Stromal cell of bone marrow (primary cell): ENCODE data around the gene FTCD.

Experiments
- DNase-seq: peaks from one replicate; pipeline ENCODE4 v3.0.0-alpha.2; 2012; ENCODE audit warnings: low read depth

The FTCD gene

DNA sequence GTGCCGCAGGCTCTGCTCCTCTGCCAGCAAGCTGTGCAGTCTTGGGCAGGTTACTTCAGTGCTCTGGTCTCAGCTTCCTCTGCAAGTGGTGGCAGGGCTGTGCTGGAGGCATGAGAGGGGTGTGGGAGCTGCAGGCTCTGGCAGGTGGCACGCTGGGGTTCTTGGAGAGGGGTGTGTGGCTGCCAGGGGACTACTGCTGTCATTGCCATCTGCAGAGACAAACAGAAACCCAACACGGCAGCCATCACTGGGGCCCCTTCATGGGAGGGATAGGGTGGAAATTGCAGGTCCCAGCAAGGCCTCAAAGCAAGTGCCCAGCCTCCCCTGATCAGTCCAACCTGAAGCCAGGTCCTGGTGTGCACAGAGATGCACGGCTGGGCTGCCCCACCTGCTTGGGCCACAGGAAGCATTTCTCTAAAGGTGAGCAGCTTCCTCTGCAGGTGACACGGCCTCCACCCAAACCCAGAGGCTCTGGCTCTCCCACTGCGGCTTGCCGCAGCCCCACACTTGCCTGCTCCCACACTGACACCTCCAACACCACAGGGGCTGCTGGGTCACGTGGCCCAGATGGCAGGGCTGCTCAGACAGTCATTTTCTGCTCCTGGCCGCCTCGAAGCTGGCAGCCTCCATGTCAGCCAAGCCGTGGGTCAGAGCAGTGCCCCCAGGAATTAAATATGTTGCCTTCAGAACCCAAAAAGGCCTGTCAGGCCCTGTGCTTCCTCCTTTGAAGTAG is 61.5 kb downstream of the FTCD start:
- DNase-seq: no peak

DNA sequence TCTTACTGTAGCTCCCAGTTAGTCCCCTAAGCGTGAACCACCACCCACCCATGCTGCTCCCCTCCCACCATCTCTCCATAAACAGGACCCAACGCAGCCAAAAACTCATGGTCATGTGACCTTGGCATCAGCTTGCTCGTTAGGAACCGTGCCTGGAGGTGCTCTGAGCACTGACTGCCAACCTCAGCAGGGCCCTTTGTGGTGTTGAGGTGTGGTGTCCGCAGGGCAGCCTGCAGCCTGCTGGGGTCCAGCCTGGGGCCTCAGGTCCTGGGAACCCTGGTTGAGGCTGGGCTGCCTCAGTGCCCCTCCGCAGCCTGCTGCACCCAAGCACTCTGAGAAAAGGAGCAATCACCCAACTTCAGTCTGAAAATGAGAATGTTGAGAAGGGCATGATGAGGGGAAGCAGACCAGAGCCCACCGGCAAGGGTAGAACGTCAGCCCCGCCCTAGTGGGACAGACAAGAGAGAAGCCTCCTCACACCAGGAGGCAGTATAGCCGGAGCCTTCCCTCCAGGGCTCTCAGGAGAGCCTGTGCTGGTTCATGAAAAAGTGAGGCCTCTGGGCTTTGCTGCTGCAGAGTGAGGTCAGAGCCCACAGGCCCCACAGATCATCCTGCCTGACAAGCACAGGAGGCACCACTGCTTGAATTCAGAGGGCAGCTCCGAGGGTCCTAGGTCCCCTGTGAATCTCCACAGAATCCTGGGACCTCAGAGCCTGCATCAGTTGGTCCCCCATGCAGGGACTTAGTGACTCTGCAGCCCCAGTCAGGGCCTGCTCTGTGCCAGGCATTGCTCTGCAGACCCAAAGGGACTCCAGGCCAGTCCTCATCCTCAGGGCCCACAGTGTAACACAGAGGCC is 62.3 kb downstream of the FTCD start:
- no peak for DNase-seq

DNA sequence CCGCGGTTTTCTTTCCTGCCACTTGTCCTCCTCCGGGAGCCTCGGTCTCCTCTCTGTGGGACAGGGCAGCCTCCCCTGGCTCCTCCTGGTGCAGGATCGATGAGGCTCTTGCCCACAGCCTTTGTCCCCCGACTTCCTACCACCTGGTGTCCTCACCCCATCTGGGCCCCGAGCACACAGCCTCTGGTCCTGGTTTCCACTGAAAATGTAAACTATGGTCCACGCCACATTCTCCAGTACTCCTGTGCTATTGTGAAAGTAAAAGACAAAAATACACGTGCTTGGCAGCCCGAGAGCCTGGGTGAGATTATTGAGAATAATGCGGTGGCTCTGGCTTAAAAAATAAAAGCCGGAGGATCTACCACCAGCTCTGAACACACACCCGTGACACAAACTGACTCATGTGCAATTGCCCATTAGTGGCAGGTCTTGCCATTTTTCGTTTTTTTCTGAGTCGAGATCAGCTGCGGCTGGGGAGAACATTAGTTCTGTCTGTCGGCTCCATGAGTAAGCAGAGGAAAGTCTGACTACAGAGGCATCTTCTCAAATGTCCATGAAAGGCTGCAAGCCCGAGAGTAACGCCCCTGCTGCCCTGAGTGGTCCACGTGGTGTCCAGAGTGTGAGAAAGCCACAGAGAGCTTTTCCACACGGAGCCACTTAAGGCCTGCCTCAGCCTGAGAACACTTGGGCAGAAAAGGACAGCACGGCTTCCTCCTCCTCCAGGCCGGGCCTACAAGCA is 63.2 kb downstream of the FTCD start:
- DNase-seq: peak; percentile 100

DNA sequence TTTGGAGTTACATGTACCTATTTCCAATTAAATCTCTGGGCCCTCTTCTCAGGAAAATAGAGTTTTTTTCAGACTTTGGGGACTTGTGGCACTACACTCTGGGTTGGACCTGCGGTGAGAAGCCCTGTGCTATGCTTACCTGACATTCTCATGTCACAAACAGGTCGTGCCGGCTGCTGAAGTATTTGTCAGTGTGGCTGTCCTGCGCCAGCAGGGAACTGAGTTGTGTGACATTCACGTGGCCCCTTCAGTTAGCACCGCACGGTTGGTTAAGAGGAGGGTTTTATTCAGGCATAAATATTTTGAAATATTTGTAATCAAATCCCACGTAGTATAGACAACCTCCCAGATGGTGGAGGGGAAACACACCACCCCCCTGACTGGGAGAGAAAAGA is 63.8 kb downstream of the FTCD start:
- no peak for DNase-seq

DNA sequence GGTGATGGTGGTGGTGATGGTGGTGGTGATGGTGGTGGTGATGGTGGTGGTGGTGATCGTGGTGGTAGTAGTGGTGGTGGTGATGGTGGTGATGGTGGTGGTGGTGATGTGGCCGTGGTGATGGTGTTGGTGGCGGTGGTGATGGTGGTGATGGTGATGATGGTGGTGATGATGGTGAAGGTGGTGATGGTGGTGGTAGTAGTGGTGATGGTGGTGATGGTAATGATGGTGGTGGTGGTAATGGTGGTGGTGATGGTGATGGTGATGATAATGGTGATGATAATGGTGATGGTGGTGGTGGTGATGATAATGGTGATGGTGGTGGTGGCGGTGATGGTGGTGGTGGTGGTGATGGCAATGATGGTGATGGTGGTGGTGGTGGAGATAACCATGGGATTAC is 64.3 kb downstream of the FTCD start:
- DNase-seq: no peak

DNA sequence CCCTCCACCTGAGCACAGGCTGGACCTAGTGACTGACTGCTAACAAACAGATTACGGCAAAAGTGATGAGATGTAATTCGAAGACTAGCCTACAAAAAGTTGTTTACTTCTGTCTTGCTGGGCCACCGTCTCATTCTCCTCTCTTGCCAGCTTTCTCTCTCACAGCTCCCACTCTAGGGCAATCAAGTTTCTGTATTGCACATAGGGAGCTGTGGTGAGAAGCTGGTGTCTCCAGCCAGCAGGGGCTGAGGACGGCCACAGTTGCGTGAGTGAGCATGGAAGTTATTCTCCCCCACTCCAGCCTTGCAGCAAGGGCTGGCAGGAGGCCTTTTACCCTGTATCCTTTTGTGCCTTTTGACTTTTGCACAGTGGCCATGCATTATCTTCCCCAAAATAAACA is 66.1 kb downstream of the FTCD start:
- DNase-seq: no peak

DNA sequence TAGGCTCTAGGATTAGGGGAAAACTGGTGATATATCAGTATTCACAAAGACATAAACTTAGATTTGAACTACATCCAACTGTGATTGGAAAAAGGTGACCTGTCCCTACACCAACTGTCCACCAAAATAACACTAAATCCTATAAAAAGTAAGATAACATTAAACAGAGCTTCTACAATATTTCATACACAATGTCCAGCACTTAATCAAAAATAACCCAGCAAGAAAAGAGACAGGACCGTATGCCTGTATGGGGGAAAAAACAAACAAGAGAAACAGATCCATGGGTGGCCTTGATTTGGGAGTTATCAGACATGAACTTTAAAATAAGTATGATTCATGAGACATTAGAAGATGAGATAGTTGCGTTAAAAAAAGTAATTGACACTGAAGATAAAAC is 67.2 kb downstream of the FTCD start:
- no peak for DNase-seq

DNA sequence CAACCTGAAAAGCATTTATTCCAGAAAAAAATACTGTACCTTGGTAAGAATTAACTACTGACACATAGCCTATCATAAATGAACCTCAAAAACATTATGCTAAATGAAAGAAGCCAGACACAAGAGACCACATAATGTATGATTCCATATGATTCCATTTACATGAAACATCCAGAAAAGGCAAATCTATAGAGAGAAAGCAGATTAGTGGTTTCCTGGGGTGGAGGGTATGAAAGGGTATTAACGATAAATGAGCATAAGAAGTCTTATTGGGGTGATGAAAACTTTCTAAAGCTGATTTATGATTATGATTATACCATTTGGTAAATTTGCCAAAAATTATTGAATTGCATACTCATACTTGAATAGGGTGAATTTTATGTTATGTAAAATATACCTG is 67.7 kb downstream of the FTCD start:
- DNase-seq: no peak
